ENCODE data around the gene C3.
"Not testable (repeated sequence)": the region's sequence is repeated elsewhere in the genome, so short reads cannot be mapped to it uniquely, and the experiment has no call there.

Gene C3

GRCh38 chr19:6668691-6669090 is 51.8 kb downstream of the C3 start:
- DNase-seq (ENCODE audit: low read depth): no peak
- no peak overlapping the region for H3K4me3 ChIP-seq (ENCODE audit: control insufficient read depth, low read depth, low read length)
- TF ChIP-seq, protein P1, sequence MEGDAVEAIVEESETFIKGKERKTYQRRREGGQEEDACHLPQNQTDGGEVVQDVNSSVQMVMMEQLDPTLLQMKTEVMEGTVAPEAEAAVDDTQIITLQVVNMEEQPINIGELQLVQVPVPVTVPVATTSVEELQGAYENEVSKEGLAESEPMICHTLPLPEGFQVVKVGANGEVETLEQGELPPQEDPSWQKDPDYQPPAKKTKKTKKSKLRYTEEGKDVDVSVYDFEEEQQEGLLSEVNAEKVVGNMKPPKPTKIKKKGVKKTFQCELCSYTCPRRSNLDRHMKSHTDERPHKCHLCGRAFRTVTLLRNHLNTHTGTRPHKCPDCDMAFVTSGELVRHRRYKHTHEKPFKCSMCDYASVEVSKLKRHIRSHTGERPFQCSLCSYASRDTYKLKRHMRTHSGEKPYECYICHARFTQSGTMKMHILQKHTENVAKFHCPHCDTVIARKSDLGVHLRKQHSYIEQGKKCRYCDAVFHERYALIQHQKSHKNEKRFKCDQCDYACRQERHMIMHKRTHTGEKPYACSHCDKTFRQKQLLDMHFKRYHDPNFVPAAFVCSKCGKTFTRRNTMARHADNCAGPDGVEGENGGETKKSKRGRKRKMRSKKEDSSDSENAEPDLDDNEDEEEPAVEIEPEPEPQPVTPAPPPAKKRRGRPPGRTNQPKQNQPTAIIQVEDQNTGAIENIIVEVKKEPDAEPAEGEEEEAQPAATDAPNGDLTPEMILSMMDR (IDR thresholded peaks at IDR 0.05; ENCODE audit: control insufficient read depth, insufficient read depth, low read depth, low read length, missing control alignments): no peak

- TF ChIP-seq, protein P1 (IDR thresholded peaks at IDR 0.05; ENCODE audit: control insufficient read depth, insufficient read depth, low read depth, low read length, missing control alignments): no peak
- H3K4me3 ChIP-seq (ENCODE audit: control insufficient read depth, low read depth, low read length): no peak overlapping the region
- no peak for DNase-seq (ENCODE audit: low read depth)
These were observed 53.3 kb downstream of the C3 start for GRCh38 chr19:6667114-6667627.

GRCh38 chr19:6664916-6665315 is 55.5 kb downstream of the C3 start:
- H3K4me3 ChIP-seq (ENCODE audit: control insufficient read depth, low read depth, low read length): no peak overlapping the region
- no peak for DNase-seq (ENCODE audit: low read depth)
- TF ChIP-seq, protein P1 (IDR thresholded peaks at IDR 0.05; ENCODE audit: control insufficient read depth, insufficient read depth, low read depth, low read length, missing control alignments): no peak

DNA sequence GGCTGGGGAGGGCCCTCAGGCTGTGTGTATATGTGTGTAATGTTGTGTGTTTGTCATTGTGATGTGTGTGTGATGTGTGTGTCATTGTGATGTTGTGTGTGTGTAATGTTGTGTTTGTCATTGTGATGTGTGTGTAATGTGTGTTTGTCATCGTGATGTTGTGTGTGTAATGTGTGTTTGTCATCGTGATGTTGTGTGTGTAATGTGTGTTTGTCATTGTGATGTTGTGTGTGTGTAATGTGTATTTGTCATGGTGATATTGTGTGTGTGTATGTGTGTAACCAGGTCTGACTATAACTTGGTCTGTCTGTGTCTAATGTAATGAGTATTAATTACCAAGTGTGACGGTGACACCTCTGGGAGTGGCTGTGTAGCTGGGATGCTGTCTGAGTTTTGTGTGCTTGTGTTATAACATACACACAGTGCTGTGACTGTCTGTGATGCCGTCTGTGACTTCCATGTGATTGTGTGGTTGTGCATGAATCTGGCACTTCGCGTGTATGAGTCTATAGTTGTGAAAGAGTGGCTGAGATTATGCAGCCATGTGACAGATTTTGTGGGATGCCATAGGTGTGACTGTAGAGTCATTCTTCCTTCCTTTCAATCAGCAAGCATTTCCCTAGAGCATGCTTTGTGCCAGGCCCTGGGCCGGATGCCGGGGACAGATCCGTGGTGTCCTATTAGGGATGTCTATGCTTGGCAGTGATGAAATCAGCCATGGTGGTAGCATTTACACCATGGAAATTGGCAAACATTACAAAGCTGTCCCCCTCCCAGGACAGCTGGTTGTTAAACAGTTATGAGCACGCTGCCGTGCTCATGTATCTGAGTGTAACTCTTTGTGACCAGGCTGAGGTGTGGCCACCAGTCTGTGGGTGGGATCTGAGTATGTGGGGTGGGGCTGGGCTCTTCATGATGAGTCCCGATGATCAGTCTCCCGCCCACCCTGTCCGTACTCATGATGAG is 56.9 kb downstream of the C3 start:
- TF ChIP-seq, protein P1 (IDR thresholded peaks at IDR 0.05; ENCODE audit: control insufficient read depth, insufficient read depth, low read depth, low read length, missing control alignments): no peak
- no peak for DNase-seq (ENCODE audit: low read depth)
- no peak overlapping the region for H3K4me3 ChIP-seq (ENCODE audit: control insufficient read depth, low read depth, low read length)

DNA sequence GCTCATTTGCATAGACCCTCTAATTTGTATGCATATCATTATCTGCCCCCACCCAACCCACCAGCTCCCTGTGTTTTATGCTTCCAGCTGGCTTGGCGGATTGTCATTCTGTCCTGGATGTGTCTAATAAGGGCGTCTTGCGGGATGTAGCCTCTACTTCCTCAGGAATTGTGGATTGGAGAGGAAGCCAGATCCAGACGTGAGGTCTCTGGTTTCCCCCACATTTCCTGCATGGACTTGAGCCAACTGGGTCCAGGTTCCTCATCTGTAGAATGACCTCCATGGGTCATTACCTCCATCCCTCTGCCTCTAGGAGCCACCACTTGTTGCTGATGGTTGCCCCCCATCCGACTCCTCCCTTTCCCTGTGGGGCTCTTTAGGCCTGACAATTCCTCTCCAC is 57.7 kb downstream of the C3 start:
- no peak for DNase-seq (ENCODE audit: low read depth)
- TF ChIP-seq, protein P1 (IDR thresholded peaks at IDR 0.05; ENCODE audit: control insufficient read depth, insufficient read depth, low read depth, low read length, missing control alignments): no peak
- no peak overlapping the region for H3K4me3 ChIP-seq (ENCODE audit: control insufficient read depth, low read depth, low read length)

- H3K4me3 ChIP-seq (ENCODE audit: control insufficient read depth, low read depth, low read length); DNase-seq (ENCODE audit: low read depth): not testable (repeated sequence)
These were observed 58.8 kb downstream of the C3 start for GRCh38 chr19:6661509-6662244.

DNA sequence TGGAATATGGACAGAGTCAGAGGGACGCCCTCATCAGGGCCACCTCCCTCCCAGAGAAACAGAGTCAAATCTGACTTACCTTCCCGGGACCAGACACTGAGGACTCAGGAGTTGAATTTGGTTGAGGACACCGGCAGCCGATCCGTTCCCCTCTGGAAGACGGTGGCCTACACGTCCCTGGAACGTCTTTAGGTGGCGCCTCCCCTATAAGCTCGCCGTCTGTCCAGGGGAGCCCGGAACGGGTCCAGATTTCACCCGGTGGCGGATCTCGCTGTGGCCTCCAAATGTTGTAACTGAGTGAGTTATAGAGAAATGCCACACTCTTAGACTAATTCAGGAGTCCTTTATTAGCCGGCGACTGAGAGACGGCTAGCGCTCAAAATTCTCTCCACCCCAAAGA is 59.5 kb downstream of the C3 start:
- no peak for DNase-seq (ENCODE audit: low read depth)
- TF ChIP-seq, protein P1 (IDR thresholded peaks at IDR 0.05; ENCODE audit: control insufficient read depth, insufficient read depth, low read depth, low read length, missing control alignments): no peak

DNA sequence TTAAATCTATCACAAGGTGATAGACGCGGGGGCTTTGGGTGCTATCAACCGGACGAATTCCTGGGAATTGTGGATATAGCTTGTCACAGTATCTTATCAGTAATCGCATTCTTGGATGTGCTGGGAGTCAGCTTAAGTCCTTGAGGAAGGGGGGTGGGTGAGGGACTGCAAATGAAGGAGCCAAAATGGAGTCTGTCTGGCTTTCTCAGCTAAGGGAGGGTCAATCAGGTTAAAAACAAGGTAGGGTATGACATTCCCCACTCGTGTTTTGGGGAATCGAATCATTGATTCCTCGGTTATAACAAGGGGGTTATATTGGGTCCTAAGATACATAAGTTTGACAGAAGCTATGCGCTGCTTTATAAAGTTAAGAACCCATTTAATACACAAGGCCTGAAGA is 64.1 kb downstream of the C3 start:
- DNase-seq (ENCODE audit: low read depth); H3K4me3 ChIP-seq (ENCODE audit: control insufficient read depth, low read depth, low read length): not testable (repeated sequence)

More for the DNA sequence above, 59.5 kb downstream of the C3 start:
- H3K4me3 ChIP-seq (ENCODE audit: control insufficient read depth, low read depth, low read length): no peak overlapping the region
